Astrocyte (in vitro differentiated cells and primary cell): ENCODE measurements around the gene ACTC1. TPM values are rescaled to one million over a fixed set of nuclear protein-coding genes. Genes with fewer than 3 reads are reported as not detected.
A peak's percentile ranks its signal among the peaks of the same experiment; 100 is the strongest.

ENCODE experiments used
- DNase-seq: peaks from one replicate; pipeline ENCODE4 v3.0.0-alpha.2; 2010; ENCODE audit warnings: low read depth
- FAIRE-seq: peaks from 2 replicates; lab custom pipeline; 2011; peaks lifted over from hg19 to GRCh38; lab: Jason Lieb, UNC
- H2AFZ ChIP-seq: 2 replicates; pipeline ENCODE4 v1.6.0; 2012; ENCODE audit warnings: low read depth, low read length, inconsistent platforms
- H3K27ac ChIP-seq: 2 replicates; pipeline ENCODE4 v1.5.1; 2011; ENCODE audit warnings: low read depth, low read length, inconsistent platforms
- H3K27me3 ChIP-seq: 2 replicates; pipeline ENCODE4 v1.6.0; 2011; ENCODE audit warnings: low read length, inconsistent platforms; ENCODE audit not compliant: insufficient read depth
- H3K36me3 ChIP-seq: 2 replicates; pipeline ENCODE4 v1.5.1; 2011; ENCODE audit warnings: low read length, inconsistent platforms; ENCODE audit not compliant: insufficient read depth
- H3K4me1 ChIP-seq: 2 replicates; pipeline ENCODE4 v1.5.1; 2011; ENCODE audit warnings: low read length, inconsistent platforms; ENCODE audit not compliant: insufficient read depth
- H3K4me2 ChIP-seq: 2 replicates; pipeline ENCODE4 v1.6.0; 2012; ENCODE audit warnings: low read length, inconsistent platforms
- H3K4me3 ChIP-seq: 2 replicates; pipeline ENCODE4 v1.5.1; 2011; ENCODE audit warnings: low read depth, mild to moderate bottlenecking, low read length, inconsistent platforms; ENCODE audit not compliant: insufficient read depth
- H3K79me2 ChIP-seq: 2 replicates; pipeline ENCODE4 v1.6.0; 2012; ENCODE audit warnings: mild to moderate bottlenecking, low read length, inconsistent platforms; ENCODE audit not compliant: insufficient read depth
- H3K9ac ChIP-seq: 2 replicates; pipeline ENCODE4 v1.6.0; 2012; ENCODE audit warnings: mild to moderate bottlenecking, low read length, inconsistent platforms
- H3K9me3 ChIP-seq: 2 replicates; pipeline ENCODE4 v1.5.1; 2012; ENCODE audit warnings: low read depth, mild to moderate bottlenecking, low read length, inconsistent platforms; ENCODE audit not compliant: insufficient read depth
- H4K20me1 ChIP-seq: 2 replicates; pipeline ENCODE4 v1.6.0; 2012; ENCODE audit warnings: low read length, inconsistent platforms; ENCODE audit not compliant: insufficient read depth
- H3K27ac Mint-ChIP-seq: one replicate; pipeline ENCODE4 v1.8.0; 2021; ENCODE audit warnings: mild to moderate bottlenecking, mixed read lengths; ENCODE audit not compliant: unreplicated experiment
- H3K27me3 Mint-ChIP-seq: one replicate; pipeline ENCODE4 v1.8.0; 2021; ENCODE audit warnings: low read depth, mixed read lengths; ENCODE audit not compliant: unreplicated experiment
- H3K36me3 Mint-ChIP-seq: one replicate; pipeline ENCODE4 v1.8.0; 2021; ENCODE audit warnings: low read depth, mixed read lengths; ENCODE audit not compliant: unreplicated experiment
- H3K4me1 Mint-ChIP-seq: one replicate; pipeline ENCODE4 v1.8.0; 2021; ENCODE audit warnings: low read depth, mixed read lengths; ENCODE audit not compliant: unreplicated experiment
- H3K4me3 Mint-ChIP-seq: one replicate; pipeline ENCODE4 v1.8.0; 2021; ENCODE audit warnings: mild to moderate bottlenecking, moderate library complexity, mixed read lengths; ENCODE audit not compliant: unreplicated experiment
- H3K9me3 Mint-ChIP-seq: one replicate; pipeline ENCODE4 v1.8.0; 2021; ENCODE audit warnings: mild to moderate bottlenecking, mixed read lengths; ENCODE audit not compliant: unreplicated experiment
- EZH2 ChIP-seq: IDR thresholded peaks from 2 replicates; pipeline ENCODE4 v1.6.1; 2012; ENCODE audit warnings: mild to moderate bottlenecking, low read length, inconsistent platforms; ENCODE audit not compliant: insufficient read depth
- total RNA-seq: library from RNA; stranded (reverse); gene quantifications from 2 replicates; pipeline ENCODE4 v1.2.1, GENCODE V29; 2021
- TF ChIP-seq, protein P1 (sequence below): IDR thresholded peaks from 2 replicates; pipeline ENCODE4 v1.5.1; 2011; ENCODE audit warnings: low read depth, mild to moderate bottlenecking, inconsistent platforms, low read length, moderate library complexity; ENCODE audit not compliant: insufficient read depth

ACTC1 gene
- total RNA-seq, 1 donor from 2014 or later, result 942 TPM

DNA sequence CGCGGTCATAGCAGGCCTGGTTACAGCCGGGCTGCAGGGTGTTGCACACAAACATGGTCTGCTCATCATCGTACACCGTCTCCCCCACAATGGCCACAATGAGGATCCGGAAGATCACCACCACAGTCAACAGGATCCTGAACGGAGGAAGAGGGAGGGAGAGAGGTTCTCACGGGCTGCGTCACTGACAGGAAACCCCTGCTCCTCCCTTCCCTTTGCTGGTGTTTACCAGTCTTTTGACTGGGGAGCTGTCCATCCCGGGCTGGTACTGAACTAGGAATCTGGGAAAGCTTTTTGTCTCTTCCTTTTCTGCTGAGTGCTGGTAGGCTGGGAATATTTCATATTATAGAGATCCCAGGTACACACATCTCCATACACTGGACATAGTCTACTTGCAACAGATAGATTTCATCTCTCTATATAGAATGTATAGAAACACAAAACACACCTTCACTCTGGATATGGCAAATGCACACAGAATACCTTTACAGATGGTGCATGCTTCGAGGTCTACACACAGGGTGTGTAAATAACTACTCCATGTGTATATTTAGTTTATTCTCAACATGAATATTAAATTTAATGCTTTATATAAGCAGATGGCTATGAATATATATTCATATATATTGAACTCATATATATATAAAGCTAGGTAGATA lies 42.0 kb downstream of the ACTC1 start:
- Histone ChIP-seq H3K4me3 (no peak overlapping the region), H3K27ac (no peak overlapping the region), H4K20me1 (no peaks in the 10 kb centered on the region), H3K4me1 (no peaks in the 10 kb centered on the region), H3K9me3 (no peaks in the 10 kb centered on the region), H3K79me2 (no peaks in the 10 kb centered on the region), H3K4me2 (peak overlapping the region; percentile 25), H2AFZ (no peak overlapping the region), H3K9ac (no peak overlapping the region), H3K36me3 (no peaks in the 10 kb centered on the region), H3K27me3 (peaks cover 41% of the 10 kb centered on the region)
- Mint-ChIP-seq H3K36me3 (no peaks in the 10 kb centered on the region), H3K27me3 (peaks cover 41% of the 10 kb centered on the region), H3K4me1 (no peaks in the 10 kb centered on the region), H3K9me3 (no peaks in the 10 kb centered on the region), H3K27ac (no peak overlapping the region), H3K4me3 (no peak overlapping the region)
- peak; percentile 36 for DNase-seq
- no peak for TF ChIP-seq EZH2
- TF ChIP-seq, protein P1, sequence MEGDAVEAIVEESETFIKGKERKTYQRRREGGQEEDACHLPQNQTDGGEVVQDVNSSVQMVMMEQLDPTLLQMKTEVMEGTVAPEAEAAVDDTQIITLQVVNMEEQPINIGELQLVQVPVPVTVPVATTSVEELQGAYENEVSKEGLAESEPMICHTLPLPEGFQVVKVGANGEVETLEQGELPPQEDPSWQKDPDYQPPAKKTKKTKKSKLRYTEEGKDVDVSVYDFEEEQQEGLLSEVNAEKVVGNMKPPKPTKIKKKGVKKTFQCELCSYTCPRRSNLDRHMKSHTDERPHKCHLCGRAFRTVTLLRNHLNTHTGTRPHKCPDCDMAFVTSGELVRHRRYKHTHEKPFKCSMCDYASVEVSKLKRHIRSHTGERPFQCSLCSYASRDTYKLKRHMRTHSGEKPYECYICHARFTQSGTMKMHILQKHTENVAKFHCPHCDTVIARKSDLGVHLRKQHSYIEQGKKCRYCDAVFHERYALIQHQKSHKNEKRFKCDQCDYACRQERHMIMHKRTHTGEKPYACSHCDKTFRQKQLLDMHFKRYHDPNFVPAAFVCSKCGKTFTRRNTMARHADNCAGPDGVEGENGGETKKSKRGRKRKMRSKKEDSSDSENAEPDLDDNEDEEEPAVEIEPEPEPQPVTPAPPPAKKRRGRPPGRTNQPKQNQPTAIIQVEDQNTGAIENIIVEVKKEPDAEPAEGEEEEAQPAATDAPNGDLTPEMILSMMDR, result no peak
- no peak for FAIRE-seq

DNA sequence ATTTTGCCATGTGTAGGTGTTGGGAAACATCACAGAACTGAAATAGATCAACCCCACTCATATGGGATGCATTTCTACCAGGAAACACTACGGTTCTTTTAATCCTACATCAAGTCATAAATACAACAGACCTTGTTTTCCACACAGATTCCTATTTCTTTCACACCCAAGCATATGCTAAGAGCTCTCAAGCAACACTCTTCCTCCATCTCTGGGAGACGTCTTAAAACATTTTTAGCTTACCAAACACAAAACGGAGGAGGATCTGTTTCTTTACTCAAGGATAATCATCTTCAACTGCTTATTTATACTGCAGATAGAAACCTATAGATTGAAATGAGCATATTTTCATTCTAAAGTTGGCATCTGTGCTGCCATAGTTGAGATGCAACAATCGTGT lies 45.7 kb downstream of the ACTC1 start:
- H3K4me2 ChIP-seq, result no peak overlapping the region
- no peaks in the 10 kb centered on the region for H3K9me3 ChIP-seq
- no peak overlapping the region for H3K4me3 ChIP-seq
- no peak overlapping the region for H3K9ac ChIP-seq
- Mint-ChIP-seq H3K4me3 (no peak overlapping the region), H3K4me1 (no peaks in the 10 kb centered on the region), H3K9me3 (no peaks in the 10 kb centered on the region), H3K27me3 (peaks cover 11% of the 10 kb centered on the region), H3K27ac (no peak overlapping the region), H3K36me3 (no peaks in the 10 kb centered on the region)
- TF ChIP-seq EZH2, result no peak
- TF ChIP-seq, protein P1, result no peak
- DNase-seq (no peak), FAIRE-seq (no peak)
- H3K27me3 ChIP-seq, result peaks cover 20% of the 10 kb centered on the region
- H3K4me1 ChIP-seq, result no peaks in the 10 kb centered on the region
- H3K27ac ChIP-seq, result no peak overlapping the region
- no peaks in the 10 kb centered on the region for H3K79me2 ChIP-seq
- H3K36me3 ChIP-seq, result no peaks in the 10 kb centered on the region
- H2AFZ ChIP-seq, result no peak overlapping the region
- no peaks in the 10 kb centered on the region for H4K20me1 ChIP-seq

Other genes with a start within 250 kb of the ACTC1 start
- gene GOLGA8B, start 211.9 kb downstream of the ACTC1 start, total RNA-seq, result 55.8 and 61.6 TPM in 2 replicates
- 0.48 and 1.00 TPM in 2 replicates for gene GJD2, start 40.6 kb downstream of the ACTC1 start, total RNA-seq
- gene AQR, start 174.2 kb upstream of the ACTC1 start, total RNA-seq, result 24.0 and 27.2 TPM in 2 replicates
- 43.2 and 43.3 TPM in 2 replicates for gene ZNF770, start 192.7 kb upstream of the ACTC1 start, total RNA-seq